ENCODE results near the gene PIK3R6.

GRCh38 chr17:8893059-8893458 lies 25.6 kb upstream of the PIK3R6 start:
- TF ChIP-seq CTCF (IDR thresholded peaks at IDR 0.05) (no peak), POLR2A (IDR thresholded peaks at IDR 0.05) (no peak)
